GM21717 (cell line): ENCODE measurements around the gene ADCY3.

Experiments
- ATAC-seq: cut with Tn5 transposase; IDR thresholded peaks from one replicate; pipeline ENCODE4 v1.9.1; 2021; ENCODE audit warnings: mild to moderate bottlenecking, moderate library complexity; ENCODE audit not compliant: unreplicated experiment

ADCY3 gene

GRCh38 chr2:24907116-24907515 lies 12.9 kb downstream of the ADCY3 start:
- ATAC-seq, result no peak

- no peak for ATAC-seq
Observed at GRCh38 chr2:24906466-24906865, 13.6 kb downstream of the ADCY3 start.

GRCh38 chr2:24903161-24904103 lies 16.6 kb downstream of the ADCY3 start:
- ATAC-seq, result no peak

GRCh38 chr2:24899361-24899910 lies 20.6 kb downstream of the ADCY3 start:
- ATAC-seq, result no peak

- no peak for ATAC-seq
Observed at GRCh38 chr2:24898122-24899109, 21.6 kb downstream of the ADCY3 start.

GRCh38 chr2:24894750-24895149 lies 25.3 kb downstream of the ADCY3 start:
- ATAC-seq, result no peak

- ATAC-seq, result no peak
Observed at GRCh38 chr2:24893934-24894333, 26.1 kb downstream of the ADCY3 start.

GRCh38 chr2:24892928-24893327 lies 27.1 kb downstream of the ADCY3 start:
- no peak for ATAC-seq

GRCh38 chr2:24891201-24891600 lies 28.8 kb downstream of the ADCY3 start:
- ATAC-seq, result no peak

GRCh38 chr2:24889221-24889620 lies 30.8 kb downstream of the ADCY3 start:
- ATAC-seq, result no peak

- ATAC-seq, result no peak
Observed at GRCh38 chr2:24888177-24888576, 31.9 kb downstream of the ADCY3 start.

GRCh38 chr2:24887307-24887874 lies 32.6 kb downstream of the ADCY3 start:
- ATAC-seq, result no peak

GRCh38 chr2:24886691-24887304 lies 33.2 kb downstream of the ADCY3 start:
- ATAC-seq, result no peak

GRCh38 chr2:24886126-24886501 lies 33.9 kb downstream of the ADCY3 start:
- ATAC-seq, result no peak

- ATAC-seq, result no peak
Observed at GRCh38 chr2:24885221-24886125, 34.6 kb downstream of the ADCY3 start.

GRCh38 chr2:24883946-24884345 lies 36.1 kb downstream of the ADCY3 start:
- ATAC-seq, result no peak

GRCh38 chr2:24881623-24882022 lies 38.4 kb downstream of the ADCY3 start:
- no peak for ATAC-seq

GRCh38 chr2:24881158-24881557 lies 38.9 kb downstream of the ADCY3 start:
- ATAC-seq, result no peak

- no peak for ATAC-seq
Observed at GRCh38 chr2:24878341-24878740, 41.7 kb downstream of the ADCY3 start.
